Natural killer cell treated with Interleukin-12 subunit alpha and Interleukin-12 subunit beta and Interleukin-15 and Interleukin-18, amount 100 ng/mL, for 72 hours (primary cell): ENCODE results near the gene MAML1. TPM values are rescaled to one million over a fixed set of nuclear protein-coding genes. Genes with fewer than 3 reads are reported as not detected.

Experiments used
- ATAC-seq, 2 donors: fragments of 150-1000 bp; cut with Tn5 transposase in 1 of 2; sonication (Bioruptor Pico), chemical (Tn5 transposase) in 1 of 2; 2 replicates each; pipeline ENCODE4 v1.10.0; 2021
- DNase-seq: peaks from one replicate; pipeline ENCODE4 v3.0.0; 2022; ENCODE audit warnings: low spot score
- H3K27ac Mint-ChIP-seq, 2 donors: 1 replicate in 1 of 2; 2 replicates in 1 of 2; pipeline ENCODE4 v1.8.0; 2022; ENCODE audit warnings: mixed read lengths in 2 of 2, mild to moderate bottlenecking in 1 of 2, moderate library complexity in 1 of 2
- H3K27me3 Mint-ChIP-seq, 2 donors: 1 replicate in 1 of 2; 2 replicates in 1 of 2; pipeline ENCODE4 v1.8.0; 2022; ENCODE audit warnings: mixed read lengths in 2 of 2
- H3K36me3 Mint-ChIP-seq: one replicate; pipeline ENCODE4 v1.8.0; 2022; ENCODE audit warnings: mixed read lengths
- H3K4me1 Mint-ChIP-seq, 2 donors: 1 replicate in 1 of 2; 2 replicates in 1 of 2; pipeline ENCODE4 v1.8.0; 2022; ENCODE audit warnings: low read depth in 2 of 2, mixed read lengths in 2 of 2, mild to moderate bottlenecking in 1 of 2
- H3K4me3 Mint-ChIP-seq: one replicate; pipeline ENCODE4 v1.8.0; 2022; ENCODE audit warnings: mixed read lengths
- H3K9me3 Mint-ChIP-seq: 2 replicates; pipeline ENCODE4 v1.8.0; 2022; ENCODE audit warnings: mixed read lengths
- total RNA-seq, 2 donors: library from RNA; stranded (reverse); gene quantifications; one replicate each; pipeline ENCODE4 v1.2.3, GENCODE V29; 2022

MAML1 gene
- total RNA-seq, 2 donors from 2014 or later, result 31.4 to 41.1 TPM

GRCh38 chr5:179766726-179767455 is 34.3 kb downstream of the MAML1 start:
- no peak for DNase-seq
- Mint-ChIP-seq H3K36me3 (no peaks in the 10 kb centered on the region), H3K9me3 (no peaks in the 10 kb centered on the region), H3K4me3 (no peak overlapping the region), H3K27me3 (no peaks in the 10 kb centered on the region), H3K4me1 (peaks cover 33 to 43% of the 10 kb centered on the region in 2 donors), H3K27ac (no peak overlapping the region)
- ATAC-seq, result no peak

- peaks cover 26 to 39% of the 10 kb centered on the region in 2 donors for H3K4me1 Mint-ChIP-seq
- DNase-seq, result no peak
- ATAC-seq, result no peak
- H3K9me3 Mint-ChIP-seq, result no peaks in the 10 kb centered on the region
- no peak overlapping the region for H3K4me3 Mint-ChIP-seq
- no peaks in the 10 kb centered on the region for H3K27me3 Mint-ChIP-seq
- peak overlapping the region in 1 of 2 donors; percentile 72 for H3K27ac Mint-ChIP-seq
- H3K36me3 Mint-ChIP-seq, result no peaks in the 10 kb centered on the region
Observed at GRCh38 chr5:179767496-179768100, 35.0 kb downstream of the MAML1 start.

GRCh38 chr5:179768326-179769085 is 35.9 kb downstream of the MAML1 start:
- H3K9me3 Mint-ChIP-seq, result no peaks in the 10 kb centered on the region
- ATAC-seq (peak; percentile 55 to 75), DNase-seq (no peak)
- no peaks in the 10 kb centered on the region for H3K27me3 Mint-ChIP-seq
- H3K4me3 Mint-ChIP-seq, result peak overlapping the region; percentile 27
- peaks cover 6% of the 10 kb centered on the region for H3K36me3 Mint-ChIP-seq
- H3K27ac Mint-ChIP-seq, result peak overlapping the region in 1 of 2 donors; percentile 72
- H3K4me1 Mint-ChIP-seq, result peaks cover 17 to 37% of the 10 kb centered on the region in 2 donors

- ATAC-seq (no peak), DNase-seq (no peak)
- Mint-ChIP-seq H3K4me3 (no peak overlapping the region), H3K27ac (peak overlapping the region in 1 of 2 donors; percentile 72), H3K36me3 (peaks cover 6% of the 10 kb centered on the region), H3K27me3 (no peaks in the 10 kb centered on the region), H3K9me3 (no peaks in the 10 kb centered on the region), H3K4me1 (peaks cover 15 to 31% of the 10 kb centered on the region in 2 donors)
Observed at GRCh38 chr5:179769271-179769670, 36.6 kb downstream of the MAML1 start.

- H3K36me3 Mint-ChIP-seq, result peaks cover 6% of the 10 kb centered on the region
- no peaks in the 10 kb centered on the region for H3K27me3 Mint-ChIP-seq
- H3K27ac Mint-ChIP-seq, result no peak overlapping the region
Observed at GRCh38 chr5:179769796-179770195, 37.2 kb downstream of the MAML1 start.

GRCh38 chr5:179771311-179771895 is 38.8 kb downstream of the MAML1 start:
- Mint-ChIP-seq H3K27ac (no peak overlapping the region), H3K4me3 (no peak overlapping the region), H3K27me3 (no peaks in the 10 kb centered on the region), H3K9me3 (no peaks in the 10 kb centered on the region), H3K4me1 (peaks cover 11 to 24% of the 10 kb centered on the region in 2 donors), H3K36me3 (peaks cover 10% of the 10 kb centered on the region)
- ATAC-seq, result no peak
- DNase-seq, result no peak

More at GRCh38 chr5:179769796-179770195, 37.2 kb downstream of the MAML1 start:
- Mint-ChIP-seq H3K4me3 (no peak overlapping the region), H3K9me3 (no peaks in the 10 kb centered on the region), H3K4me1 (peaks cover 15 to 31% of the 10 kb centered on the region in 2 donors)
- peak in 1 of 2 donors; percentile 52 for ATAC-seq
- no peak for DNase-seq

GRCh38 chr5:179772351-179772750 is 39.7 kb downstream of the MAML1 start:
- Mint-ChIP-seq H3K27me3 (no peaks in the 10 kb centered on the region), H3K4me3 (no peak overlapping the region), H3K4me1 (peaks cover 11 to 23% of the 10 kb centered on the region in 2 donors), H3K9me3 (no peaks in the 10 kb centered on the region), H3K36me3 (peaks cover 10% of the 10 kb centered on the region), H3K27ac (peak overlapping the region in 1 of 2 donors; percentile 8)
- ATAC-seq (no peak), DNase-seq (no peak)

- no peaks in the 10 kb centered on the region for H3K27me3 Mint-ChIP-seq
- H3K9me3 Mint-ChIP-seq, result no peaks in the 10 kb centered on the region
- H3K36me3 Mint-ChIP-seq, result peaks cover 10% of the 10 kb centered on the region
- H3K4me3 Mint-ChIP-seq, result no peak overlapping the region
- H3K4me1 Mint-ChIP-seq, result peaks cover 19 to 22% of the 10 kb centered on the region in 2 donors
- ATAC-seq, result no peak
- no peak overlapping the region for H3K27ac Mint-ChIP-seq
- DNase-seq, result no peak
Observed at GRCh38 chr5:179773686-179774040, 41.0 kb downstream of the MAML1 start.

- Mint-ChIP-seq H3K9me3 (no peaks in the 10 kb centered on the region), H3K4me3 (no peak overlapping the region), H3K4me1 (peaks cover 13 to 20% of the 10 kb centered on the region in 2 donors), H3K27me3 (no peaks in the 10 kb centered on the region), H3K36me3 (peaks cover 10% of the 10 kb centered on the region), H3K27ac (no peak overlapping the region)
- DNase-seq (no peak), ATAC-seq (peak in 1 of 2 donors; percentile 31)
Observed at GRCh38 chr5:179774442-179774841, 41.8 kb downstream of the MAML1 start.

- Mint-ChIP-seq H3K4me3 (no peak overlapping the region), H3K36me3 (peaks cover 10% of the 10 kb centered on the region), H3K9me3 (no peaks in the 10 kb centered on the region), H3K4me1 (peaks cover 13 to 18% of the 10 kb centered on the region in 2 donors), H3K27me3 (no peaks in the 10 kb centered on the region), H3K27ac (no peak overlapping the region)
- ATAC-seq (no peak), DNase-seq (no peak)
Observed at GRCh38 chr5:179776411-179776938, 43.9 kb downstream of the MAML1 start.

- Mint-ChIP-seq H3K27me3 (no peaks in the 10 kb centered on the region), H3K4me3 (no peak overlapping the region), H3K27ac (peak overlapping the region in 1 of 2 donors; percentile 18), H3K9me3 (no peaks in the 10 kb centered on the region), H3K4me1 (peaks cover 13 to 21% of the 10 kb centered on the region in 2 donors), H3K36me3 (peaks cover 10% of the 10 kb centered on the region)
- ATAC-seq, result no peak
- no peak for DNase-seq
Observed at GRCh38 chr5:179777456-179777855, 44.8 kb downstream of the MAML1 start.

- Mint-ChIP-seq H3K36me3 (peaks cover 10% of the 10 kb centered on the region), H3K27me3 (no peaks in the 10 kb centered on the region), H3K27ac (peak overlapping the region in 1 of 2 donors; percentile 18), H3K4me3 (no peak overlapping the region), H3K4me1 (peaks cover 13 to 21% of the 10 kb centered on the region in 2 donors), H3K9me3 (no peaks in the 10 kb centered on the region)
- DNase-seq (no peak), ATAC-seq (no peak)
Observed at GRCh38 chr5:179777909-179778308, 45.3 kb downstream of the MAML1 start.

GRCh38 chr5:179778591-179778990 is 46.0 kb downstream of the MAML1 start:
- no peak overlapping the region for H3K27ac Mint-ChIP-seq

More at GRCh38 chr5:179778591-179778990, 46.0 kb downstream of the MAML1 start:
- Mint-ChIP-seq H3K4me1 (peaks cover 13 to 17% of the 10 kb centered on the region in 2 donors), H3K4me3 (no peak overlapping the region), H3K9me3 (no peaks in the 10 kb centered on the region), H3K27me3 (no peaks in the 10 kb centered on the region), H3K36me3 (peaks cover 4% of the 10 kb centered on the region)
- ATAC-seq, result no peak
- DNase-seq, result no peak
